ENCODE measurements around the gene ATP8B1.

ATP8B1 gene

GRCh38 chr18:57791911-57792310, 11.2 kb downstream of the ATP8B1 start:
- DNase-seq, result no peak

DNA sequence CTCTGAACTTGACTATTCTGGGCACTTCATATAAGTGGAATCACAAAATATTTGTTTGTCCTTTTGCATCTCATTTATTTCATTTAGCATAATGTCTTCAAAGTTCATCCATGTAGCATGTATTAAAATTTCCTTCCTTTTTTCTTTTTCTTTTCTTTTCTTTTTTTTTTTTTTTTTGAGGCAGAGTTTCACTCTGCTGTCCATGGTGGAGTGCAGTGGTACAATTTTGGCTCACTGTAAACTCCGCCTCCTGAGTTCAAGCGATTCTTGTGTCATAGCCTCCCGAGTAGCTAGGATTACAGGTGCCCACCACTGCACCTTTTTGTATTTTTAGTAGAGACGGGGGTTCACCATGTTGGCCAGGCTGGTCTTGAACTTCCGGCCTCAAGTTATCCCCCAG, 11.9 kb downstream of the ATP8B1 start:
- no peak for DNase-seq

GRCh38 chr18:57790316-57790715, 12.8 kb downstream of the ATP8B1 start:
- DNase-seq, result no peak

DNA sequence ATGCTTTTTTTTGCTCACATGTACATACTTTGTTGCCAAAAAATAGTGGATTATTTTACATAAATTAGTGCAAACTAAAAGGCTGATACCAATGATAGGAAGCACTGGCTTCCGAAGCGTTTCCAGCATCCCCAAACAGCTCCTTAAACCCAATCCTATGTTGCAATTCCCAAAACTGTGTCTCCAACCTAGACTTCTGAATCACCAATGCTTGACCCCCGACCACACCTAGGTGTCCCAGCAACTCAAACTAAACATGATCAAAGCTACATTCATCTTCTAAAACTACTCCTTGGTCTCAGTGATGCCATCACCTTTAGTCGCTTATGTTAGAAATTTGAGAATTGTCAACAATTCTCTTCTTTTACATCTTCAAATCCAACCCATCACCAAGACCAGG, 13.4 kb downstream of the ATP8B1 start:
- no peak for DNase-seq

DNA sequence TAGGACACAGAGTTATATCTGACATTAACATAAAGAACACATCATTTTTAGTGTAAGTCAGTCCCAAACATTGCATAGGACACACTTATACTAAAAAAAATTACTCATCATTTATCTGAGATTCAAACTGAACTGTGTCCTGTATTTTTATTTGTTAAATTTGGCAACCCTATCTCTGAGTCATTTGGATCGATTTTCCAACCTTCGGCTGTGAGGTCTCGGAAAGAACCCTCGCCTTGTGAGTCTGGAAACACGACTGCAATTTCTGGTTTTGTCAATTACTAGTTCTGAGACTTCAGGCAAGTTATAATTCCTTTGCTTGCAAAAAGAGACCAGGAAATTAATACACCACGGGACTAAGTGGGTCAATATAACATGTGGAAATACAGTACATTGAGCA, 14.0 kb downstream of the ATP8B1 start:
- DNase-seq, result no peak

GRCh38 chr18:57787068-57787685, 15.9 kb downstream of the ATP8B1 start:
- DNase-seq, result no peak

GRCh38 chr18:57785751-57786437, 17.2 kb downstream of the ATP8B1 start:
- DNase-seq, result no peak

GRCh38 chr18:57784801-57785114, 18.4 kb downstream of the ATP8B1 start:
- no peak for DNase-seq

GRCh38 chr18:57784034-57784800, 18.9 kb downstream of the ATP8B1 start:
- DNase-seq, result no peak

GRCh38 chr18:57782049-57782448, 21.1 kb downstream of the ATP8B1 start:
- DNase-seq, result no peak

- no peak for DNase-seq
These were observed 22.3 kb downstream of the ATP8B1 start for GRCh38 chr18:57780706-57781347.

DNA sequence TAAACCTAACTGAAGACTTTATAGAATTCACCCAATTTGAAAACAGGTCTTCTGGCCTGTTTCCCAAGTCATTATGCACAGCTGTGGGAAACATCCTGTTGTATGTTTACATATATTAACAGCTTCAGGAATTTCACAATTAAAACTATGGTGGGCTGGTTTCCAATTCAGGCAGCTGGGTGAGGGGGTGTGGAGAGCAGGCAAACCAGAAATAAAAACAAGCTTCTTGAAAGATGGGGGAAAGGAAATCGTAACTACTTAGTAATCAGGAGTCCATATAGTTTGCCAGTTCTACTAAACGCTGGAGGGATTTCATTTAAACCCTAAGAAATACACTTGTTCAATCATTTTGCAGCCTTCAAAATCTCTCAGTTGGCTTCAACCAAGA, 22.8 kb downstream of the ATP8B1 start:
- no peak for DNase-seq

GRCh38 chr18:57776767-57777166, 26.3 kb downstream of the ATP8B1 start:
- DNase-seq, result no peak

DNA sequence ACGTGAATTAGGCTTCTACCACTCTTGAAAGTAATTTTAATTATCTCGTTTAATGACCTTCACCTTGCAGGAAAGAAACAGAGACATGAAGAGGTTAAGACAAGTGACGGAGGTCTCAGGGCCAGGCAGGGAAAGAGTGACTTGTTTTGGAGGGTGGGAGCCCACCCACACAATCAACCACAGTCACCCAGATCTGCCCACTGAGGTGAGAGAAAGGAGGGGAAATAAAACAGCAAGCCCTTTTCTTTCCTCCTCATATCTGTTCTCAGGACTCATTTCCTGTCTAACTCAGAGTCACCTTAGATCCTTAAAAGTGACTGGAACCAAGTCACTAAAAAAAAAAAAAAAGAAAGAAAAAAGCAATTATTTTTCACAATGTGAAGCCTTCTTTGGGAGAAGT, 26.8 kb downstream of the ATP8B1 start:
- DNase-seq, result no peak

GRCh38 chr18:57775937-57776336, 27.2 kb downstream of the ATP8B1 start:
- DNase-seq, result no peak

GRCh38 chr18:57772387-57772799, 30.7 kb downstream of the ATP8B1 start:
- no peak for DNase-seq

DNA sequence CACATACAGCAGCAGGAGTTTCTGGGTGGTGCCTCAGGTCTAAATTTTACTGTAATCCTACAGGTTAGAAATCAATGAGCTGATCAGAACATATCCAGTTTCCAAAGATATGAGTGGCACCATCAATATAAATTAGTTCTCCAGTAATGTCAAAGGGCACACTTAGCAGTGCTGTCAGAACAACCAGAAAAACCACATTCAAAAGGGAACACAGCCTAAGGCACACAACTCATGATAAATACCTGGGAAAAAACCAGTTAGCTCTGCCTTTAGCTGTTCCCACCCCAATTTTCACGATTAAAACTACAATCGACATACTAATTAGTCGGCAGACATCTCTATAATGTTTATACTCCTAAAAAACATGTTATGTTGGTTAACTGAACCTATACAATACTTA, 31.5 kb downstream of the ATP8B1 start:
- no peak for DNase-seq

- no peak for DNase-seq
These were observed 31.9 kb downstream of the ATP8B1 start for GRCh38 chr18:57771193-57771592.

DNA sequence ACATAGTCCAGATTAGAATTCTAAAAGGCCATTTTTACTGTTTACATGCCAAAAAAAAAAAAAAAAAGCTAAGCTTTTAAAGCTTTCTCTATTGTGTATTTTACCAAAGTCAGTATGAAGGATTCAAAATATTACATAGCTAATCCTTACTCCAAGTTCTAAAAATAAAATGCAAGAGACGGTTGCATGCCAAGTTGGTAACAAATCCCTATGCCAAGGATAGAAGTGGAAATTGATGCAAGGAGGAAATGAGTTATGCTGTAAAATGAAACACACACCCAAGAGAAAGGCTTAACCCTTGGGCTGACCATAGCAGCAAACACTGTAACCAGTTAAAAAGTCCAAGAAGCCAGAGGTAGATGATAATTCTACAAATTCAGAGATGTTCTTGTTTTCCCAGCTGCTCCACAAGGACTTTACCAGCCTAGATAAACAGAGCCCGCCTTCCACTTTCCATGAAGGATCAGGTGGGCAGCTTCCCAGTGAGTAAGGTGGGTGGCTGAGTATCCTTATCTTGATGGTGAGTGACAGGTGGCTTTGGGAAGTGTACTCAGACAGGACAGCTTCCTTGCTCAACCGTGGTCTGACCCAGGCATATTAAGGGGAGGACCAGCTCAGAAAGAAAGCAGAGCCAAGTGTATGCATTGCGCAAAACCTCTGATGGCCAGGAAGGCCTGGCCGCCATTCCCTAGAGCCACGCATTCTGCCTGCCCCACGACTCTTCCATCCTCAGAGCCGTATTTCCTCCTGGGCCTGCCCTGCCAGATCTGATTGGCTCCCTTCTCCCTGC, 34.4 kb downstream of the ATP8B1 start:
- DNase-seq, result no peak

- DNase-seq, result no peak
These were observed 35.7 kb downstream of the ATP8B1 start for GRCh38 chr18:57767259-57768050.

DNA sequence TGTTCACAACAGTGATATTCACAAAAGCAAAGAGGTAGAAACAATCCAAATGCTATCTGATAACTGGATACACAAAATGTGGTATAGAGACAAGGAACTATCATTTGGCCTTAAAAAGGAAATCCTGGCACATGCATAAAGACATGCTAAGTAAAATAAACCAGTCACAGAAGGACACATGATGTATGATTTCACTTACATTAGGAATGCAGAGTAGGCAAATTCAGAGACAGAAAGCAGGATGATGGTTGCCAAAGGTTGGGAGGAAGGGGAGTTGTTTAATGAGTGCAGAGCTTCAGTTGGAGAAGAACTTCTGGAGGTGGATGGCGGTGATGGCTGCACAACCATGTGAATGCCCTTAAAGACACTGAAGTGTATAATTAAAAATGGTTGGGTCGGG, 38.1 kb downstream of the ATP8B1 start:
- DNase-seq, result no peak

DNA sequence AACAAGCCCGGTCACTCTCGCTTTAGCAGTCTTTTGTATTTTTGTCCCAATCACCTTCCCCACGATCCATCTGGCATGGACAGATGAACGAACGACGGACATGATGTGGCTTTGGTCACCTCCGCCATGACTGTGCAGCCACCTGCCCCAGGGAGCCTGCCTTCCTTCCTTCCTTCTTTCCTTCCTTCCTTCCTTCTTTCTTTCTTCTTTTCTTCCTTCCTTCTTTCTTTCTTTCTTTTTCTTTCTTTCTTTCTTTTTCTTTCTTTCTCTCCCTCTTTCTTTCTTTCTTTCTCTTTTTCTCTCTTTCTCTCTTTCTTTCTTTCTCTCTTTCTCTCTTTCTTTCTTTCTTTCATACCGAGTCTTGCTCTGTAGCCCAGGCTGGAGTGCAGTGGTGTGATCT, 39.0 kb downstream of the ATP8B1 start:
- no peak for DNase-seq

Measured in GDM1 (cell line).